Naive thymus-derived CD8-positive, alpha-beta T cell (primary cell): Measurements from ENCODE around the gene RFC5. TPM values are rescaled to one million over a fixed set of nuclear protein-coding genes. Genes with fewer than 3 reads are reported as not detected.
A peak's percentile ranks its signal among the peaks of the same experiment; 100 is the strongest.

Source experiments
- ATAC-seq, 2 donors: fragments of 150-1000 bp; cut with Tn5 transposase in 1 of 2; sonication (Bioruptor Pico), chemical (Tn5 transposase) in 1 of 2; 1 replicate in 1 of 2; 2 replicates in 1 of 2; pipeline ENCODE4 v1.10.0; 2021; ENCODE audit warnings: mild to moderate bottlenecking in 2 of 2, moderate library complexity in 2 of 2
- POLR2A ChIA-PET: fragments of 350-600 bp; sonication (Branson Sonifier 250); formaldehyde crosslinking; loops from one replicate; lab custom pipeline; 2021; ENCODE audit warnings: antibody characterized with exemption; lab: Charles Lee
- DNase-seq, 10 donors: peaks; one replicate each; pipeline versions ENCODE4 v3.0.0 to v3.0.0-alpha.2; 2020 to 2022
- H3K27ac Mint-ChIP-seq, 10 donors: one replicate each; pipeline ENCODE4 v1.8.0; 2020 to 2022; ENCODE audit warnings: mild to moderate bottlenecking in 10 of 10, mixed read lengths in 10 of 10, moderate library complexity in 4 of 10, inconsistent platforms in 1 of 10
- H3K27me3 Mint-ChIP-seq, 5 donors: one replicate each; pipeline ENCODE4 v1.8.0; 2021 to 2022; ENCODE audit warnings: mixed read lengths in 5 of 5
- H3K36me3 Mint-ChIP-seq, 3 donors: one replicate each; pipeline ENCODE4 v1.8.0; 2020 to 2022; ENCODE audit warnings: mixed read lengths in 3 of 3, mild to moderate bottlenecking in 2 of 3, inconsistent platforms in 1 of 3
- H3K4me1 Mint-ChIP-seq, 4 donors: one replicate each; pipeline ENCODE4 v1.8.0; 2021 to 2022; ENCODE audit warnings: mixed read lengths in 4 of 4
- H3K4me3 Mint-ChIP-seq, 10 donors: one replicate each; pipeline ENCODE4 v1.8.0; 2020 to 2022; ENCODE audit warnings: mild to moderate bottlenecking in 10 of 10, mixed read lengths in 10 of 10, moderate library complexity in 6 of 10, inconsistent platforms in 1 of 10
- H3K9me3 Mint-ChIP-seq, 9 donors: one replicate each; pipeline ENCODE4 v1.8.0; 2020 to 2022; ENCODE audit warnings: mixed read lengths in 9 of 9, mild to moderate bottlenecking in 3 of 9, inconsistent platforms in 1 of 9, moderate library complexity in 1 of 9
- polyA plus RNA-seq, 3 donors: library from polyadenylated mRNA; unstranded; fragments of 300-500 nt; fragmentation: Illumina TruSeq; gene quantifications; one replicate each; pipeline ENCODE4 v1.2.3, GENCODE V29; 2021
- total RNA-seq, 8 experiments: library from RNA in 2 of 8; stranded (reverse) in 2 of 8; gene quantifications; one replicate each; pipeline ENCODE4 v1.2.3 and lab custom pipeline; 2021 to 2026

RFC5 gene
- total and polyA plus RNA-seq, 5 experiments from 2014 or later = 12.3 to 18.4 (median 16.1) TPM

- H3K4me1 Mint-ChIP-seq = peaks cover 23 to 43% (median 37%) of the 10 kb centered on the region in 4 donors
- POLR2A ChIA-PET = no interaction called here
- peak overlapping the region; percentile 1 to 92 (median 68) for H3K27ac Mint-ChIP-seq
- DNase-seq (no peak), ATAC-seq (no peak)
- H3K9me3 Mint-ChIP-seq = peaks cover 0 to 3% (median 0%) of the 10 kb centered on the region in 9 donors
- peak overlapping the region in 1 of 10 donors; percentile 27 for H3K4me3 Mint-ChIP-seq
- H3K36me3 Mint-ChIP-seq = peaks cover 0 to 22% (median 7%) of the 10 kb centered on the region in 3 donors
- no peaks in the 10 kb centered on the region for H3K27me3 Mint-ChIP-seq
Measured at GRCh38 chr12:118055865-118056773, 39.6 kb downstream of the RFC5 start.

GRCh38 chr12:118058227-118058626 lies 41.7 kb downstream of the RFC5 start:
- Mint-ChIP-seq H3K9me3 (peaks cover 0 to 3% (median 0%) of the 10 kb centered on the region in 9 donors), H3K27ac (peak overlapping the region in 9 of 10 donors; percentile 14 to 98 (median 93)), H3K4me1 (peaks cover 27 to 49% (median 44%) of the 10 kb centered on the region in 4 donors), H3K27me3 (no peaks in the 10 kb centered on the region), H3K4me3 (no peak overlapping the region), H3K36me3 (peaks cover 0 to 4% (median 0%) of the 10 kb centered on the region in 3 donors)
- DNase-seq = no peak
- POLR2A ChIA-PET = interaction anchor here (0.8 kb wide), 1 partner anchor 78 kb away, joined by 4 read pairs; the partner anchor contains the start of gene PEBP1
- no peak for ATAC-seq

DNA sequence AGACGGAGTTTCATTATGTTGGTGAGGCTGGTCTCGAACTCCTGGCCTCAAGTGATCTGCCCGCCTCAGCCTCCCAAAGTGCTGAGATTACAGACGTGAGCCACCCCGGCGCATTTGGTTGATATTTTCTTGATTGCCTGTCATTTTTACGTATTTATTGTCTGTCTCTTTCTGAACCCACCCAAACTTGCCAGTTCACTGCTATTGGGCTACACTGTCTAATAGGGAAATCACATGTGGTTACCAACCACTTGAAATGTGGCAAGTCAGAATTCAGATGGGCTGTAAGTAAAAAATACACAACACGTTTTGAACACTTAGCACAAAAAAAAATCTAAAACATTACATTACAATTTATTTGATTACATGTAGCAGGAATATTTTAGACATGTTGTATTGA lies 42.4 kb downstream of the RFC5 start:
- ATAC-seq (no peak), DNase-seq (no peak)
- POLR2A ChIA-PET = no interaction called here
- Mint-ChIP-seq H3K4me3 (peak overlapping the region in 3 of 10 donors; percentile 52 to 90 (median 84)), H3K9me3 (peaks cover 0 to 3% (median 0%) of the 10 kb centered on the region in 9 donors), H3K36me3 (peaks cover 0 to 3% (median 0%) of the 10 kb centered on the region in 3 donors), H3K4me1 (peaks cover 27 to 49% (median 45%) of the 10 kb centered on the region in 4 donors), H3K27ac (peak overlapping the region; percentile 89 to 98 (median 96)), H3K27me3 (no peaks in the 10 kb centered on the region)

GRCh38 chr12:118059341-118060191 lies 43.1 kb downstream of the RFC5 start:
- H3K4me1 Mint-ChIP-seq = peaks cover 30 to 55% (median 51%) of the 10 kb centered on the region in 4 donors
- H3K9me3 Mint-ChIP-seq = peaks cover 0 to 3% (median 0%) of the 10 kb centered on the region in 9 donors
- DNase-seq (peak in 1 of 10 donors; percentile 6), ATAC-seq (no peak)
- no peaks in the 10 kb centered on the region for H3K27me3 Mint-ChIP-seq
- POLR2A ChIA-PET = interaction anchor here (1.3 kb wide), 1 partner anchor 76 kb away, joined by 8 read pairs; the partner anchor contains the start of gene PEBP1
- H3K27ac Mint-ChIP-seq = peak overlapping the region; percentile 89 to 98 (median 96)
- peaks cover 0 to 3% (median 0%) of the 10 kb centered on the region in 3 donors for H3K36me3 Mint-ChIP-seq
- H3K4me3 Mint-ChIP-seq = peak overlapping the region; percentile 79 to 92 (median 88)

DNA sequence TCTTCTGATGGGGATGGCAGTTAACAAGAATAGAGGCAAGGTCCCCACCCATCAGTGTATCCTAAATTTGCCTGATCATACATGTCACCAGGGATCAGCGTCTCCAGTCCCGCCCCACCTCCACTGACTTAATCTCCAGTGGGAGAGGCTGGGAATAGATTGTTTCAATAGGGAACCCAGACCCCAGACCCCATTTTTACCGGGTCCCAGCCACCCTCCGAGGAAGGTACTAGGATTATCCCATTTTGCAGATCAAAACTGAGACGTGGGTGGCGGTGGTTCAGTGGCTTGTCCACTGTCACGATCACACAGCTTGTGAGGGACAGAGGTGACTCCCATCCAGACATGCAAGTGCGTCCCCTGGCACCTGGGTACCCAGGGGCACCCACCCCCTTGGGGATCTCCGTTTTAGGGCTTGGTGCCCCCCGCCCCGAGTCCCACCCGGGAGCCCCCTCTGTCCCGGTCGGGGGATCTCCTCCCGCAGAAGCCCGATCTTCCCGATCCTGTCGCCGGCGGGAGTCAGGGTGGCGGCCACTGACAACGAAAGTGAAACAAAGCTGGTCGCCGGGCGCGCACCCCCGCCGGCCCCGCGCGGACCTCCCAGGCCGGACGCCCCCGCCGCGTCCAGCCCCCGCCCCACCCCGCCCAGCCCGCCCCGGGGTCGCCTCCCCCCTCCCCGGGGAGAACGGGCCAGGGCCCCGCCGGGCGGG lies 44.0 kb downstream of the RFC5 start:
- H3K9me3 Mint-ChIP-seq = peaks cover 0 to 2% (median 0%) of the 10 kb centered on the region in 9 donors
- ATAC-seq (peak; percentile 16 to 25), DNase-seq (peak in 7 of 10 donors; percentile 7 to 34 (median 30))
- POLR2A ChIA-PET = interaction anchor here (0.6 to 1.6 kb wide), 4 partner anchors 13 to 75 kb away, joined by 3 to 8 read pairs (median 6); partner anchors contain the start of gene PEBP1
- peaks cover 36 to 60% (median 58%) of the 10 kb centered on the region in 4 donors for H3K4me1 Mint-ChIP-seq
- H3K27me3 Mint-ChIP-seq = peaks cover 0 to 1% (median 0%) of the 10 kb centered on the region in 5 donors
- peaks cover 0 to 3% (median 0%) of the 10 kb centered on the region in 3 donors for H3K36me3 Mint-ChIP-seq
- H3K27ac Mint-ChIP-seq = peak overlapping the region; percentile 89 to 98 (median 96)
- peak overlapping the region; percentile 79 to 92 (median 88) for H3K4me3 Mint-ChIP-seq

DNA sequence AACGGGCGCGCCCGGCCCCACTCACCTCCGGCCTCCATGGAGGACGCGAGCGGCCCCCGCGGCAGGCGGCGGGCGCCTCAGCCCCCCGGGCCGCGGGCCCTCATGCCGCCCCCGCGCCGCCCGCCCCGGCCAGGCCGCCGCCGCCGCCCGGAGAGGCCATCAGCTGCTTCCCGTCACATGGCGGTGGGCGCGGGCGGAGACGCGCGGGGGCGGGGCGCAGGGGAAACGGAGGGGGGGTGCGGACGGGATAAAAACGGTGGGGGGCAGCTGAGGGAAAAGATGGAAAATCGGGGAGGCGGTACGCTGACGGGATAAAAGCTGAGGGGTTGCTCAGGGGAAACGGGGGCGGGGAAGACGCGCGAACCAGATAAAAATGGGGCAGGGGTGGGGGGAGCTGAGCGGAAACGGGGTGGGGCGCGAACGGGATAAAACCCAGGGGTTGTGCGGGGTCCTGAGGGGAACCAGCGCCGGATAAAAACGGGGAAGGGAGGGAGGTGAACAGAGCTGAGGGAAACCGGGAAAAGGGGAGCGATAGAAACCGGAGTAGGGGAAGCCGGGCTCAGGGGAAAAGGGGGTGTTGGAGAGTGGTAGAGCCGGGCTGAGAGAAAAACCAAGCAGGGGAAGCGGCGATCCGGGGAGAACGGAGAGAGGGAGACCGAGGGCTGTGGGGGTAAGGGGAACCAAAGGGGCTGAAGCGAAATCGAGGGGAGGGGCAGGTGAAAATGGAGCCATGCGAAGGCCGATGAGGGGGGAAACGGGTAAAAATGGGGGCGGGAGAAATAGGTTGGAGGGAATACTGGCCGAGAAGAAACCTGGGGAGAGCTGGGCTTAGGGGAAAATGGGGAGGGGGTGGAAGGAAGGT lies 44.7 kb downstream of the RFC5 start, which contains the start of gene WSB2:
Gene WSB2 (minus strand): TSS at position 169 of the 862 bp plus-strand sequence. CDS start 131 bp downstream, at position 38.
- H3K4me3 Mint-ChIP-seq = peak within 1 kb of the TSS; percentile 82 to 98 (median 94)
- H3K27me3 Mint-ChIP-seq = peaks cover 0 to 4% (median 0%) of the 10 kb centered on the region in 5 donors
- peak within 1 kb of the TSS; percentile 89 to 98 (median 96) for H3K27ac Mint-ChIP-seq
- H3K36me3 Mint-ChIP-seq = no peaks in the 10 kb centered on the region
- H3K9me3 Mint-ChIP-seq = no peaks in the 10 kb centered on the region
- peak; percentile 33 to 46 for ATAC-seq
- POLR2A ChIA-PET = interaction anchor here (0.6 to 1.6 kb wide), 5 partner anchors 14 to 1502 kb away, joined by 3 to 8 read pairs (median 4); partner anchors contain the start of genes MAP1LC3B2, PEBP1 and RFC5
- peaks cover 33 to 60% (median 58%) of the 10 kb centered on the region in 4 donors for H3K4me1 Mint-ChIP-seq
- peak; percentile 16 to 71 (median 43) for DNase-seq

GRCh38 chr12:118061873-118062843 lies 45.7 kb downstream of the RFC5 start:
- POLR2A ChIA-PET = interaction anchor here (0.7 to 1.6 kb wide), 3 partner anchors 14 to 1503 kb away, joined by 3 to 6 read pairs (median 4); partner anchors contain the start of genes MAP1LC3B2 and RFC5
- H3K9me3 Mint-ChIP-seq = no peaks in the 10 kb centered on the region
- H3K4me3 Mint-ChIP-seq = peak overlapping the region; percentile 82 to 98 (median 94)
- peak in 2 of 10 donors; percentile 1 to 7 for DNase-seq
- peaks cover 0 to 4% (median 0%) of the 10 kb centered on the region in 5 donors for H3K27me3 Mint-ChIP-seq
- ATAC-seq = peak in 1 of 2 donors; percentile 27
- no peaks in the 10 kb centered on the region for H3K36me3 Mint-ChIP-seq
- peaks cover 32 to 64% (median 58%) of the 10 kb centered on the region in 4 donors for H3K4me1 Mint-ChIP-seq
- H3K27ac Mint-ChIP-seq = peak overlapping the region; percentile 82 to 96 (median 90)

GRCh38 chr12:118063576-118064391 lies 47.3 kb downstream of the RFC5 start:
- Mint-ChIP-seq H3K4me1 (peaks cover 32 to 60% (median 55%) of the 10 kb centered on the region in 4 donors), H3K36me3 (no peaks in the 10 kb centered on the region), H3K4me3 (peak overlapping the region in 9 of 10 donors; percentile 57 to 82 (median 76)), H3K9me3 (no peaks in the 10 kb centered on the region), H3K27ac (peak overlapping the region in 7 of 10 donors; percentile 43 to 93 (median 72)), H3K27me3 (peaks cover 0 to 8% (median 0%) of the 10 kb centered on the region in 5 donors)
- POLR2A ChIA-PET = interaction anchor here (0.6 to 2.1 kb wide), 5 partner anchors 22 to 313 kb away, joined by 3 to 12 read pairs (median 3); partner anchors contain the start of genes PEBP1 and SUDS3
- no peak for DNase-seq
- ATAC-seq = no peak

- no peaks in the 10 kb centered on the region for H3K9me3 Mint-ChIP-seq
- H3K36me3 Mint-ChIP-seq = no peaks in the 10 kb centered on the region
- peak overlapping the region in 8 of 10 donors; percentile 32 to 93 (median 76) for H3K27ac Mint-ChIP-seq
- H3K4me3 Mint-ChIP-seq = peak overlapping the region; percentile 64 to 82 (median 72)
- H3K27me3 Mint-ChIP-seq = peaks cover 0 to 12% (median 0%) of the 10 kb centered on the region in 5 donors
- DNase-seq (peak in 3 of 10 donors; percentile 23 to 34 (median 26)), ATAC-seq (peak; percentile 61 to 66)
- POLR2A ChIA-PET = interaction anchor here (0.6 to 2.1 kb wide), 5 partner anchors 21 to 312 kb away, joined by 3 to 12 read pairs (median 4); partner anchors contain the start of genes PEBP1 and SUDS3
- peaks cover 29 to 52% (median 47%) of the 10 kb centered on the region in 4 donors for H3K4me1 Mint-ChIP-seq
Measured at GRCh38 chr12:118064608-118065007, 48.1 kb downstream of the RFC5 start.
